Measurements from ENCODE around the gene MRPL36.
"Not testable (repeated sequence)": the region's sequence is repeated elsewhere in the genome, so short reads cannot be mapped to it uniquely, and the experiment has no call there.

The MRPL36 gene

GRCh38 chr5:1799602-1800471, at the start of gene MRPL36:
Gene MRPL36, minus strand, starts transcription at chr5:1799837. Its CDS starts 902 bp downstream, at chr5:1798935.
- no peak for TF ChIP-seq CTCF (IDR thresholded peaks at IDR 0.05; ENCODE audit: borderline replicate concordance, insufficient read depth, low read depth, low read length)
- H3K4me3 ChIP-seq (ENCODE audit: low read depth, low read length) = peak within 1 kb of the TSS; percentile 87

DNA sequence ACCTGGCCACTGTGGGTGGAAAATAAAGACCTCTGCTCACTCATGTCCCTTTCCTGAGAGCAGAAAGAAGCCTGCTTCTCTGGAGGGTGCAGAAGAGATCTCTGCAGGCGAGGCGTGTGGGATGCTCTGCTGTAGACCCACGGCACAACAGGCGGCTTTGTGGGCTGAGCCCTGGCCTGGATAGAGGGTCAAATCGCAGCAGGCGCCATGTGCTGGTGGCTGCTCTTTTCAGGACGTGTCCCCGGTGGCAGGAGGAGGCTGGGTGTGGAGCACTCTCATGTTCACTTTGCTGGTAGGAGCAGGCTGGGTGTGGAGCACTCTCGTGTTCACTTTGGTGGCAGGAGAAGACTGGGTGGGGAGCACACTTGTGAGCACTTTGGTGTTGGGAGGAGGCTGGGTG, 48.0 kb upstream of the MRPL36 start:
- TF ChIP-seq CTCF (IDR thresholded peaks at IDR 0.05; ENCODE audit: borderline replicate concordance, insufficient read depth, low read depth, low read length) = no peak
- H3K4me3 ChIP-seq (ENCODE audit: low read depth, low read length) = no peak overlapping the region

GRCh38 chr5:1847056-1847455, 47.4 kb upstream of the MRPL36 start:
- H3K4me3 ChIP-seq (ENCODE audit: low read depth, low read length) = no peak overlapping the region
- TF ChIP-seq CTCF (IDR thresholded peaks at IDR 0.05; ENCODE audit: borderline replicate concordance, insufficient read depth, low read depth, low read length) = no peak

DNA sequence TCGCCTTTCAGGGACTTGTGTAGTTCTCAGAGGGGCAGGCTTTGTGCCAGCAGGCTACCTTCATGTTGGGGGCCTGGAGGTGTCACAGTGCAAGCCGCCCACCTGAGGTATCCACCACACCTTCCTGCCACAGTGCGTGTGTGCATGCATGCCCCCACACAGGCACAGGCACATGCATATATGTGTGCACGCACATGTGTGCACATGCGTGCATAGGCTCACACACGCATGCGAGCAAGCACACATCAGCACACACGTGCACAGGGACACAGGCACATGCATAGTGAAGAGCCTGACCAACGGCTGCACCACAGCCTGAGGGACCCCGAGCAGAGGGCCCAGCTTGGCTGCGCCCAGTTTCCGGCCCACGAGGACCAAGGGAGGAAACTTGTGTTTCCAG, 46.9 kb upstream of the MRPL36 start:
- H3K4me3 ChIP-seq (ENCODE audit: low read depth, low read length) = no peak overlapping the region
- no peak for TF ChIP-seq CTCF (IDR thresholded peaks at IDR 0.05; ENCODE audit: borderline replicate concordance, insufficient read depth, low read depth, low read length)

DNA sequence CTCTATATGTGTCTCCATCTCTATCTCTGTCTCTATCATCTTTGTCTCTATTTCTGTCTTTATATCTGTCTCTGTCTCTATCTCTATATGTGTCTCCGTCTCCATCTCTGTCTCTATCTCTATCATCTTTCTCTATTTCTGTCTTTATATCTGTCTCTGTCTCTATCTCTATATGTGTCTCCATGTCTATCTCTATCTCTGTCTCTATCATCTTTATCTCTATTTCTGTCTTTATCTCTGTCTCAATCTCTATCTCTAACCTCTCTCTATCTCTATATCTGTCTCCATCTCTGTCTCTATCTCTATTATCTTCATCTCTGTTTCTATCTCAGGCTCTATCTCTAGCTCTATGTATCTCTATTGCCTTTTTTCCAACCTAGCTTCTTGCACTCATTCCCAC, 46.1 kb upstream of the MRPL36 start:
- no peak overlapping the region for H3K4me3 ChIP-seq (ENCODE audit: low read depth, low read length)
- no peak for TF ChIP-seq CTCF (IDR thresholded peaks at IDR 0.05; ENCODE audit: borderline replicate concordance, insufficient read depth, low read depth, low read length)

DNA sequence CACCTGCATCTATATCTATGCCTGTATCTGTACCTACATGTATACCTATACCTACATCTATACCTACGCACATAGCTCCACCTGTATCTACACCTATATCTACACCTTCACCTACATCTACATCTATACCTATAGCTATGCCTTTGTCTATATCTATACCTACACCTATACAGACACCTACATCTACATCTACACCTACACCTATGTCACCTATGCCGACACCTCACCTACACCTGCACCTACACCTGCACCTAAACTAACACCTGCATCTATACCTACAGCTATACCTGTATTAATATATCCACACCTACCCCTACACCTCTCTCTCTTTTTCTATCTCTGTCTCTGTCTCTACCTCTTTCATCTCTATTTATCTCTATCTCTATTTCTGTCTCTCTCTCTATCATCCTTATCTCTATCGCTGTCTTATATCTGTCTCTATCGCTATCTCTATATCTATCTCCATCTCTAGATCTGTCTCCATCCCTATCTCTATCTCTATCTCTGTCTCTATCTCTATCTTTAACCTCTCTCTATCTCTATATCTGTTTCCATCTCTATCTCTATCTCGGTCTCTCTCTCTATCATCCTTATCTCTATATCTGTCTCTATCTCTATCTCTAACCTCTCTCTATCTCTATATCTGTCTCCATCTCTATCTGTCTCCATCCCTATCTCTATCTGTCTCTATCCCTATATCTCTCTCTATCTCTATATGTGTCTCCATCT, 45.2 kb upstream of the MRPL36 start:
- TF ChIP-seq CTCF (IDR thresholded peaks at IDR 0.05; ENCODE audit: borderline replicate concordance, insufficient read depth, low read depth, low read length) = no peak

DNA sequence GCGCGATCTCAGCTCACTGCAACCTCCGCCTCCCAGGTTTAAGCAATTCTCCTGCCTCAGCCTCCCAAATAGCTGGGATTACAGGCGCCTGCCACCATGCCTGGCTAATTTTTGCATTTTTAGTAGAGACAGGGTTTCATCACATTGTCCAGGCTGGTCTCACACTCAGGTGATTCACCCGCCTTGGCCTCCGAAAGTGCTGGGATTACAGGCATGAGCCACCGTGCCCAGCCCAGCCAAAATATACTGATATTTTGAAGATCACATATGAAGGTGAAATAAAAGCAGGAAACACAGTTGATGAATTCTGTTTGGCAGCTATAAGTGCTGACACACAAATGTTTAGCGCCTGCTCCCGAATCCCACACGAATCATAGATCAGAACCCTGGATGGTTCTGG, 44.1 kb upstream of the MRPL36 start:
- H3K4me3 ChIP-seq (ENCODE audit: low read depth, low read length) = not testable (repeated sequence)

More for the DNA sequence above, 45.2 kb upstream of the MRPL36 start:
- no peak overlapping the region for H3K4me3 ChIP-seq (ENCODE audit: low read depth, low read length)

Measured in GM12875 (cell line).